WTC11 (cell line): ENCODE results near the gene GGCT. TPM values are rescaled to one million over a fixed set of nuclear protein-coding genes. Genes with fewer than 3 reads are reported as not detected.
A peak's percentile ranks its signal among the peaks of the same experiment; 100 is the strongest.

Experiments
- ATAC-seq: fragments of 200-7000 bp; cut with Tn5 transposase; 2 replicates; pipeline ENCODE4 v1.10.0; 2021; ENCODE audit warnings: mild to moderate bottlenecking, moderate library complexity
- CTCF ChIA-PET: fragments of 300-600 bp; sonication (Branson Sonifier 250); formaldehyde crosslinking; loops from one replicate; lab custom pipeline; 2021; ENCODE audit warnings: antibody characterized with exemption; lab: Charles Lee
- POLR2A ChIA-PET: fragments of 350-600 bp; sonication (Branson Sonifier 250); formaldehyde crosslinking; loops from one replicate; lab custom pipeline; 2021; ENCODE audit warnings: antibody characterized with exemption; lab: Charles Lee
- DNase-seq: peaks from one replicate; pipeline ENCODE4 v3.0.0; 2021; ENCODE audit warnings: low spot score
- H3K27ac Mint-ChIP-seq: 2 replicates; pipeline ENCODE4 v1.8.0; 2021; ENCODE audit warnings: mixed read lengths
- H3K27me3 Mint-ChIP-seq: 2 replicates; pipeline ENCODE4 v1.8.0; 2021; ENCODE audit warnings: low read depth, mild to moderate bottlenecking, moderate library complexity, mixed read lengths
- H3K36me3 Mint-ChIP-seq: 2 replicates; pipeline ENCODE4 v1.8.0; 2021; ENCODE audit warnings: mixed read lengths
- H3K4me1 Mint-ChIP-seq: 2 replicates; pipeline ENCODE4 v1.8.0; 2022; ENCODE audit warnings: mixed read lengths
- H3K4me3 Mint-ChIP-seq: 2 replicates; pipeline ENCODE4 v1.8.0; 2021; ENCODE audit warnings: mild to moderate bottlenecking, moderate library complexity, mixed read lengths
- H3K9me3 Mint-ChIP-seq: 2 replicates; pipeline ENCODE4 v1.8.0; 2021; ENCODE audit warnings: mixed read lengths
- FOXP4 ChIP-seq: sonication (generic); formaldehyde crosslinking; IDR thresholded peaks from 2 replicates; pipeline ENCODE4 v1.8.0; 2022; ENCODE audit warnings: mild to moderate bottlenecking, missing genetic modification reagents
- GRHL2 ChIP-seq: fragments of 250-450 bp; sonication (Bioruptor Pico); IDR thresholded peaks from 2 replicates; pipeline ENCODE4 v1.8.0; 2022; ENCODE audit warnings: mild to moderate bottlenecking, moderate library complexity; ENCODE audit not compliant: insufficient replicate concordance, severe bottlenecking
- JUN ChIP-seq: sonication (generic); formaldehyde crosslinking; IDR thresholded peaks from 2 replicates; pipeline ENCODE4 v1.8.0; 2023; ENCODE audit warnings: mild to moderate bottlenecking, missing genetic modification reagents
- OVOL2 ChIP-seq: fragments of 250-450 bp; sonication (Bioruptor Pico); IDR thresholded peaks from 2 replicates; pipeline ENCODE4 v1.9.0; 2021; ENCODE audit warnings: mild to moderate bottlenecking, borderline replicate concordance
- PRDM15 ChIP-seq: sonication (generic); formaldehyde crosslinking; IDR thresholded peaks from 2 replicates; pipeline ENCODE4 v1.8.0; 2022; ENCODE audit warnings: missing genetic modification reagents
- SMAD4 ChIP-seq: sonication (generic); formaldehyde crosslinking; IDR thresholded peaks from 2 replicates; pipeline ENCODE4 v1.8.0; 2022; ENCODE audit warnings: mild to moderate bottlenecking, missing genetic modification reagents
- STAT6 ChIP-seq: sonication (generic); formaldehyde crosslinking; conservative IDR thresholded peaks from 2 replicates; pipeline ENCODE4 v1.8.1; 2023; ENCODE audit warnings: mild to moderate bottlenecking, low read depth, missing genetic modification reagents, moderate library complexity
- TEAD1 ChIP-seq: sonication (generic); formaldehyde crosslinking; IDR thresholded peaks from 2 replicates; pipeline ENCODE4 v1.8.0; 2022; ENCODE audit warnings: mild to moderate bottlenecking, missing genetic modification reagents
- USF1 ChIP-seq: sonication (generic); formaldehyde crosslinking; IDR thresholded peaks from 2 replicates; pipeline ENCODE4 v1.8.0; 2022; ENCODE audit warnings: mild to moderate bottlenecking, missing genetic modification reagents
- ZBTB43 ChIP-seq: sonication (generic); formaldehyde crosslinking; IDR thresholded peaks from 2 replicates; pipeline ENCODE4 v1.8.1; 2023; ENCODE audit warnings: mild to moderate bottlenecking, missing genetic modification reagents
- total RNA-seq: library from RNA; stranded (reverse); gene quantifications from 3 replicates; pipeline ENCODE4 v1.2.3, GENCODE V29; 2021

Gene GGCT
- total RNA-seq, 1 experiment from 2014 or later, result 95.4 TPM

- TF ChIP-seq ZBTB43 (CRISPR knock-in tag), result no peak
- TF ChIP-seq JUN (CRISPR knock-in tag), result no peak
- no peak for TF ChIP-seq OVOL2 (CRISPR knock-in tag)
- TF ChIP-seq STAT6 (CRISPR knock-in tag), result no peak
- no peak for TF ChIP-seq TEAD1
- no peak for TF ChIP-seq FOXP4 (CRISPR knock-in tag)
- no peak for TF ChIP-seq GRHL2 (CRISPR knock-in tag)
- TF ChIP-seq USF1 (CRISPR knock-in tag), result no peak
- TF ChIP-seq, all 79 proteins: peak for 0
Measured at GRCh38 chr7:30450983-30451497, 53.6 kb downstream of the GGCT start (continued).

- no peak overlapping the region for H3K4me3 Mint-ChIP-seq
- TF ChIP-seq PRDM15 (CRISPR knock-in tag) (peak; percentile 89), SMAD4 (no peak)
- H3K27me3 Mint-ChIP-seq, result no peaks in the 10 kb centered on the region
- ChIA-PET POLR2A (interaction anchor here (0.6 kb wide), 1 partner anchor 205 kb away, joined by 3 read pairs; no protein-coding TSS in a partner anchor), CTCF (interaction anchor here (1.0 to 1.5 kb wide), 4 partner anchors 37 to 286 kb away, joined by 3 to 4 read pairs (median 3); no protein-coding TSS in a partner anchor)
- peaks cover 26% of the 10 kb centered on the region for H3K4me1 Mint-ChIP-seq
- no peaks in the 10 kb centered on the region for H3K9me3 Mint-ChIP-seq
- peak; percentile 39 for ATAC-seq
- peaks cover 3% of the 10 kb centered on the region for H3K36me3 Mint-ChIP-seq
- H3K27ac Mint-ChIP-seq, result no peak overlapping the region
- no peak for DNase-seq
Measured at GRCh38 chr7:30450240-30450982, 54.2 kb downstream of the GGCT start.
